Colon (tissue), 2 donors: ENCODE measurements around the gene CHRNB4.

Experiments
- FAIRE-seq: peaks from 2 replicates; lab custom pipeline; 2012; peaks lifted over from hg19 to GRCh38; lab: Jason Lieb, UNC
- donor health status: control.
- donor health status: control.

Gene CHRNB4

GRCh38 chr15:78667578-78668236 lies 26.7 kb upstream of the CHRNB4 start:
- no peak for FAIRE-seq

GRCh38 chr15:78666010-78666409 lies 25.0 kb upstream of the CHRNB4 start:
- FAIRE-seq: no peak

- no peak for FAIRE-seq
Measured at GRCh38 chr15:78663703-78664102, 22.7 kb upstream of the CHRNB4 start.

- no peak for FAIRE-seq
Measured at GRCh38 chr15:78662028-78662427, 21.0 kb upstream of the CHRNB4 start.

GRCh38 chr15:78661001-78661400 lies 20.0 kb upstream of the CHRNB4 start:
- FAIRE-seq: no peak

GRCh38 chr15:78660584-78660983 lies 19.6 kb upstream of the CHRNB4 start:
- no peak for FAIRE-seq

GRCh38 chr15:78658823-78659222 lies 17.8 kb upstream of the CHRNB4 start:
- no peak for FAIRE-seq

- no peak for FAIRE-seq
Measured at GRCh38 chr15:78654272-78654671, 13.3 kb upstream of the CHRNB4 start.

DNA sequence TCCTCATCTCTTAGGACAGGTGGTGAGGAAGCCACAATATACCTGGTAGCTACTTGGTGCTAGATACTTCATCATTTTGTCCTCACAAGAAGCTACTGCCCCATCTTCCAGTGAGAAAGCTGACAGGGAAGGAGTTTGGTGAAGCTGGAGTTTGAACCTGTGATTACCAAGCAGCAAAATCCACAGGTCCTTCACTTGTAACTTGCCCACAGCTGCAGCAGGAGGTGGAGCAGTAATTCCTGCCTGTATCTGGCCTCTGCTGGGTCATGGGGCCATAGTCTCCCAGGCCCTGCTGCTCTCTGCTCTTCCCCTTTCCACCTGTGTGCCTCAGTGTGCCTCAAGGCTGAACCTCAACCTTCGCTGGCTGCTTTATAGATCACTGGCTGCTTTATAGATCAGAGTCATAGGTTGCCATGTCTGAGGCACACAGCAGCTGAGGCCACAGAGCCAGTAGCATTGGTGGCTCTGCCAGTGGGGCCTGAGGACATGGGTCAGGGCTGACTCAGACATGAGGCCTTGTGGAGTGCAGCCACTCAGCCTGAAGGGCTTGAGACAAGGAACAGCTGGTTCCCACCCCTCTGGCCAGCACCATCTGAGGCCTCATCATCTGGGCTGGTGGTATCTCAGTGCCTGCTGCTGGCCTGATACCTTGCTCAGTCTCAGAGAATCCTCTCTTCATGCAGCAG lies 11.1 kb upstream of the CHRNB4 start:
- FAIRE-seq: no peak

DNA sequence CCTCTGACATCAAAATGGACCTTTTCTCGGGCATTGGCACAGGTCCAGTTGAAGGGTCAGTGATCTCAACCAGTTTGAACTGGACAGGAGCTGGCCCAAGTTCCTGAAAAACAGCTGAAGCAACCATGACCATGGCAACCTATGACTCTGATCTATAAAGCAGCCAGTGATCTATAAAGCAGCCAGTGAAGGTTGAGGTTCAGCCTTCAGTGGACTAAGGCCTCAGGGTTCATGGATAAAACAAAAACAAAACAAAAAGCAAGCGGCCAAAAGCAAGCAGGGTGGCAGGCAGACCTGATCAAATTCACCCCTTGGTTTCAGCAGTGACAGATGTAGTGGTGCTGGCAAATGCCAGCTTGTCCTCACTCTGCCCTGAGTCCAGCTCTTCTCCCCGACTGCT lies 10.0 kb upstream of the CHRNB4 start:
- no peak for FAIRE-seq

- no peak for FAIRE-seq
Measured at GRCh38 chr15:78650022-78650421, 9.0 kb upstream of the CHRNB4 start.

- FAIRE-seq: no peak
Measured at GRCh38 chr15:78645009-78645408, 4.0 kb upstream of the CHRNB4 start.

DNA sequence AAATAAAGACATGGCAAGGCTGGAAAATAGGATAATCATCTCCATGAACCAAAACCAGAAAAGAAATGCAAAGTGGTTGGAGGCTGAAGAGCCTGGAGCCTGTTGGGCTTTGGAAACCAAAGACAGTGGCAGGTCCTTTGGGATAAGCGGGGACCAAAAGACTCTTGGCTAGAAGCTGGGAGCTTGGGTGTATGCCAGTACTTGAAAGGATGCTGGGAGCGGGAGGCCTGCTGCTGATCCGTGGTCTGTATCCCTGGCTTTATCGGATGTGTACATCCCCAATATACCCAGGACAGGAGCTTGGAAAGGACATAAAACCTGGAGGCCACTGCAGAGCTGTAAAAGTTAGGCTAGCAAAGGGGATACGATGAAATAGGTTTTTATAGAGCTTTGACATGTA lies 1.3 kb upstream of the CHRNB4 start:
- FAIRE-seq: no peak

DNA sequence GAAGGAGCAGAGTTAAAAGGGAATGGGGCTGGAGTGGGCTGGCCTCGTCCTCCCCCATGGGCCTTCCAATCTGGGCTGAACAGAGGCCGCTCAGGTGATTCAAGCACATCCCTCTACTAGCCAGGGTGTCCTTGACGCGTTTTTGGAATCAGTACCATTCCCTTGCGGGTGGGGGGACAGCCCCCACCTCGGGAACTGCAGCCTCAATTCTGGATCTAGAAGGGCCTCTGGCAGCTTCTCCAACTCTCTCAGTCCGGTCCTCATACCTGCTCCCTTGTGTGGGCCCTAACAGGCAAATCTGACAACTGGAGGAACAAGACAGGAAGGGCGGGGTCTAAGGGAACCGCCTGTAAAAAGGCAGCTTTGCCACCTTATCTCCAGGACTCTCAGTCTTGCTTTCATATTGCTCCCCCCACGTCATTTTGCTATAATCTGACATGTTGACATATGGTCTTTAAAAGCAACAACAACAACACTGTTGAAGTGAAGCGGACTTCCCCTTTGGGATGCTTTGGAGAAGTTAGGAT lies 802 bp upstream of the CHRNB4 start:
- no peak for FAIRE-seq

DNA sequence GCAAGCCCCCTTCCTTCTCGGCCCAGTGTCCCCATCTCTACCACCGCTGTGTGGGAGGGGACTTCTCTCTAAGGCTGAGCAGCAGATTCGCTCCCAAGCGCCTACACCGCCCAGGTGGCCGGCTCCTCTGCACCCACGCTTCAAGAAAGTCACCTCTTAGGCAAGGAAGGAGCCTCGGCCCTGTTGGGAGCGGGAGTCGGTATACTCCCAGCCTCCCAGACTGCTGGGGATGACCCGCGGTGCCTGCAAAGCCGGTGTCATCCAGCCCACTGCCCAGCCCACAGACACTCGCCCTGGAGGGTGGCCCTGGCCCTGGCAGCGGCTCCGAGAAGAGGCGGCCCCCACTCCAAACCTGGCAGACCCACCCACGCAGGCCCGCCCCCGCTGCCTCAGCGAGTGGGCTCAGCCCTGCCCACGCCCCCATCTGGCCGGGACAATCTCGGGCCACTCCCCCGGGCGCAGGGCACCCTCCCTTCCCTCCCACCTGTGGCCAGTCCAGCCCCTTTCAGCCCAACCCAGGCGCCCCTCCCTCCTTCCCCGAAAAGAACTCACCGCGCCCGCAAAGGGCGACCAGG lies 396 bp downstream of the CHRNB4 start:
- no peak for FAIRE-seq

- no peak for FAIRE-seq
Measured at GRCh38 chr15:78638658-78639314, 2.2 kb downstream of the CHRNB4 start.

GRCh38 chr15:78637776-78638435 lies 3.1 kb downstream of the CHRNB4 start:
- FAIRE-seq: no peak

- FAIRE-seq: no peak
Measured at GRCh38 chr15:78636378-78636859, 4.6 kb downstream of the CHRNB4 start.

- no peak for FAIRE-seq
Measured at GRCh38 chr15:78635346-78635745, 5.7 kb downstream of the CHRNB4 start.

- FAIRE-seq: no peak
Measured at GRCh38 chr15:78634210-78635145, 6.5 kb downstream of the CHRNB4 start.

GRCh38 chr15:78633348-78633747 lies 7.7 kb downstream of the CHRNB4 start:
- FAIRE-seq: no peak
